ENCODE results near the gene ZNF518A.

Gene ZNF518A, protein sequence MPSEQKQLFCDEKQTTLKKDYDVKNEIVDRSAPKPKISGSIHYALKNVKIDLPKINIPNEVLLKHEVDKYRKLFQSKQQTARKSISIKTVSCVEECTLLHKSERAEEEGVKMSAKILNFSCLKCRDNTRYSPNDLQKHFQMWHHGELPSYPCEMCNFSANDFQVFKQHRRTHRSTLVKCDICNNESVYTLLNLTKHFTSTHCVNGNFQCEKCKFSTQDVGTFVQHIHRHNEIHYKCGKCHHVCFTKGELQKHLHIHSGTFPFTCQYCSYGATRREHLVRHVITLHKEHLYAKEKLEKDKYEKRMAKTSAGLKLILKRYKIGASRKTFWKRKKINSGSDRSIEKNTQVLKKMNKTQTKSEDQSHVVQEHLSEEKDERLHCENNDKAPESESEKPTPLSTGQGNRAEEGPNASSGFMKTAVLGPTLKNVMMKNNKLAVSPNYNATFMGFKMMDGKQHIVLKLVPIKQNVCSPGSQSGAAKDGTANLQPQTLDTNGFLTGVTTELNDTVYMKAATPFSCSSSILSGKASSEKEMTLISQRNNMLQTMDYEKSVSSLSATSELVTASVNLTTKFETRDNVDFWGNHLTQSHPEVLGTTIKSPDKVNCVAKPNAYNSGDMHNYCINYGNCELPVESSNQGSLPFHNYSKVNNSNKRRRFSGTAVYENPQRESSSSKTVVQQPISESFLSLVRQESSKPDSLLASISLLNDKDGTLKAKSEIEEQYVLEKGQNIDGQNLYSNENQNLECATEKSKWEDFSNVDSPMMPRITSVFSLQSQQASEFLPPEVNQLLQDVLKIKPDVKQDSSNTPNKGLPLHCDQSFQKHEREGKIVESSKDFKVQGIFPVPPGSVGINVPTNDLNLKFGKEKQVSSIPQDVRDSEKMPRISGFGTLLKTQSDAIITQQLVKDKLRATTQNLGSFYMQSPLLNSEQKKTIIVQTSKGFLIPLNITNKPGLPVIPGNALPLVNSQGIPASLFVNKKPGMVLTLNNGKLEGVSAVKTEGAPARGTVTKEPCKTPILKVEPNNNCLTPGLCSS (N-terminal part only)

DNA sequence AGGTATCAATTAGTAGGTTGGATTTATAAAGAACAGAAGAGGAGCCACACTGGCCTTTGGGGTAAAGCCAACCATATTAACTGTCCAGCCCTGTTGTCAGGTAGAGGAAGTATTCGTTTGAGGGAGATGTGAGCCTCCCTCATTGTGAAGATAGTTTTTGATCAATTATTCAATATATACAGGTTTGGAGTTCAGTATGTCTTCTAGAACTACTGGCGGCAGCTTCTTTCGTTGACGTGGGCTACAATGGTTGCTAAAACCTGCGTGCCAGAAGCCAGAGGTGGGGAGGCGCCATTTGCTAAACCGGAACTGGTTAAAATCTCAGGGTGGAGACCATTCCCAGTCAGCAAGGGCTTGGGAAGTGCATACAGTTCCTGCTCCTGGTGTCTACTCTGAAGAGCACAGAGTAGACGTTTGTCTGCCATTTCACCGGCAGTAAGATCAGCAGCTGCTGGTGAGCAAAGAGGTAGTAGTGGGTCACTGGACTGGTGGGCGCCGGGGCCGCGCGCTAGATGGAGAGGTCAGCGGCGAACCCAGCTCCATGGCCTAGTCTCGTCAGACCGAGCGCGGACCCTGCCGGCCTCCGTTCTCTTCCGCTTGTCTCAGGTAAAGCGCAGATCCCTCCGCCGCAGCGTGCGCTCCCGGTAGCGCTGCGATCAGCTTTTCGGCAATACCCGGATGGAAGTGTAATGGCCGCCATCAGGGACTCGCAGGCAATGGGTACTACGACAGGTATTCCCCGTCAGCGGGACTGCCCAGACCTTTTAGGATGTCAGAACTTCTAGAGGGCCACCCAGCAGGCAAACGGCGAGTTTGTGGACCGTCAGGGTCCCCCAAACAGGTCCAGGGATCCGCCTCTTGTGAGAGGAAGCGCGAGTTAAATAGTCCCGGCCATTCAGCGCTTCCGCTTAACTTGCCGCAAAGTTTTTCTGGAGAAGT is at the start of gene ZNF518A:
TSS of gene ZNF518A (plus strand) at position 911 of the 939 bp plus-strand sequence. CDS start 26,026 bp downstream, outside the sequence.
- DNase-seq: peak; percentile 76

DNA sequence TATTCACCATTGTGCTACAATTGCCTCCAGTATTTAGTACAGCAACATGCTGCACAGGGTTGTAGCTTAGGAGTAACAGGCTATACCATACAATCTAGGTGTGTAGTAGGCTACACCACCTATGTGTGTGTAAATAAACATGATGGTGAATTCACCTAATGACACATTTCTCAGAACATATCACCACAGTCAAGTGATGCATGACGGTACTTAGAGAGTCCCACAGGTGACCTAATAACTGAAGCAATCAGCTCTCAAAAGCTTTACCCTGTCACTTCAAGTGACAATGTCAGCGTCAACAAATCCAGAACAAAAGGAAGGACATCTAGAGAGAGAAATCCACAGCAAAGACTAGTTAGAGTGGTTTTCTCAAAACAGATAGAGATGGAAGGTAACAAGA is 47.9 kb upstream of the ZNF518A start:
- peak; percentile 49 for DNase-seq

GRCh38 chr10:96082748-96083147 is 47.3 kb upstream of the ZNF518A start:
- peak; percentile 49 for DNase-seq

DNA sequence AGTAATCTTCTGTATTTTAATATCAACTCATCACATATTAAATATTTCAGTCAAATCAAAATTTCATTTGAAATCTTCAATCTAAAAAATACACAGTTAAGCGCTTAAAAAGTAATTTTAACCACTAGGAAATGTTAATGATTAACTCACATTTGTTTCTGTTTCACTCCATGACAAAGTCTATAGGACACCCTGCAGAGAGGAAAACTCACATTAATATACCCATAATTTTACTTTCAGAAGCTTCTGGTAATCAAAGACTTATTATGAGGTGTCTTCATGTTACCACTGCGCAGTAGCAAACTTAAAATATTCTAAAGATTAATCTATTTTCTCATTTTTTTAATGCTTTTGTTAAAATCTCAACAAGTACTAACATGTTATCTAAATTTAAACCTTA is 41.0 kb upstream of the ZNF518A start:
- no peak for DNase-seq

DNA sequence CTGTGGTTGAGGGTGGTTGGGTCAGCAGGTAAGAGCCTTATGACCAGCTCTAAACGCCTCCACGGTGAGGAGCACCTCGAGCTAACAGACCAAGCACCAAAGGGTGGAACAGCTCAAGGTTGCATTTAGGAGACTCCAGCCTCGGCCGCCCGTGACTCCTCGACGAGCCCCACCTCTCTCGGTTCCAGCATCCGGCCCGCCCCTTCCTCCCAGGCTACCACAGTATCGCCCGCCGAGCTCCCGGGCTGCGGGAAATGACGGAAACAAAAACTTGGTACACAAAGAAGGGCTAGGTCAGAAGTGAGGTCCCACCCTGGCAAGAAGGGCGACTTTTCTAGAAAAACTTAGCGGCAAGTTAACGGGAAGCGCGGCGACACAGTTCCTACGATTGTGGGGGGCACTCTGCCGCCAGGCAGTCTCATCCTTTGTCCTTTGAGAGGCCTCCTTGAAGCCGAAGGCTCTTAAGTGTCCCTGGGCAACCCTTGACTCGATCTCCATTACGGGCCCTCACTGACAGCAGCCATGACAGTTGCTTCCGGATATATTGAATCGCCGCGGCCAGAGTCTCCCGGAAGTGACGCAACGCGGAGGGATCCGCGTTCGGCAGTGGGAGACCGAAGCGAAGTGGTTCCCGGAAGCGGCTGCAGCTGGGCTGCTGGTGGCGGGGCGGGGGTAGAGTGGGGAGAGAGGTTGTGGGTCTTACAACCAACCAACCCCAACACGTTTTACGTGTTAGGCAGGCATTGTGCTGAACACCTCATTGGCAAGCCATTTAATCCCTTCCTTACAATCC is 40.2 kb upstream of the ZNF518A start:
- peak; percentile 51 for DNase-seq

GRCh38 chr10:96090463-96090800 is 39.7 kb upstream of the ZNF518A start:
- no peak for DNase-seq

DNA sequence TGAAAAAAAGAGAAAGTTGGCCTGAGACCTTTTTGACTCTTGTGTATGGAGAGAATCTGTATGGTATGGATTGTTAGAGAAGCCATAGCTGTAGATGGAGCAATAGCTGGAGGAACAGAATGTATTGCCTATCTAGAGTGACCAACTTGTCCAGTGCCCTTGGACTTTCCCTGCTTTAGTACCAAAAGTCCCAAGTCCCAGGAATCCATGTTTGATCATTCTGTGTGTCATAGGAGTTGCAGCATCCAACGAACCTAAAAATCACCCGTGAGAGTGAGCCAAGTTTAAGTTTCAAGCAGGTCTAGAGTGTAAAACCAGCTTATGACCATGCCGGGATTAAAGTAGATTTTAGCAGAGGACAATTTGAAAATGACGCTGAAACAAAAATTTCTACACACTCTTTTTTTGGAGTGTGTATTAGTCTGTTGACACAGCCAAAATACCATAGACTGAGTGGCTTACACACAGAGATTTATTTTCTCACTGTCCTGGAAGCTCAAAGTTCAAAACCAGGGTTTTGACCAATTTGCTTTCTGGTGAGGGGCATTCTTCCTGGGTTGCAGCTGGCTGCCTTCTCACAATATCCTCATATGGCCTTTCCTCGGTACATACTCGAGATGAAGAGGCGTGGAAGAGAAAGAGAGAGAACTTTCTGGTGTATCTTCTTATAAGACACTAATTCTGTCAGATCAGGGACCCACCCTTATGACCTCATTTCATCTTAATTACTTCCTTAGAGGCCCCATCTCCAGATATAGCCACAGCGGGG is 36.9 kb upstream of the ZNF518A start:
- no peak for DNase-seq

DNA sequence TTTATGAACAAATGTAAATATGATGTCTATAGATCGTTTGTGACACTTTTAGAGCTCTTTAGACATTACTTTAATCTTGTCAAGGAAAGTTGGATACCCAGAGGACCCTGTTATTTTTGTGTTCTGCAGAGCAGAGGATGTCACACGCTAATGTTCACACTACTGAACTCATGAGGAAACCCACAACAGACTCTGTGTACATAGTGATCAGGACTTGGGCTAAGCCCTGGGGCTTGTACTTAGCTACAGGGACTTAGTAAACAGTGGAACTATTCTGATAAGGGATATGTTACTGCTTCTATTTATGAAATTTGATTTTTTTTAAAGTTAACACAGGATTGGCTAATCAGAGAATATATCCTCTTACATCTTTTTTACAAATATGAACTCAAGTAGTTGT is 36.1 kb upstream of the ZNF518A start:
- no peak for DNase-seq

- DNase-seq: no peak
Observed at GRCh38 chr10:96096958-96097357, 33.1 kb upstream of the ZNF518A start.

DNA sequence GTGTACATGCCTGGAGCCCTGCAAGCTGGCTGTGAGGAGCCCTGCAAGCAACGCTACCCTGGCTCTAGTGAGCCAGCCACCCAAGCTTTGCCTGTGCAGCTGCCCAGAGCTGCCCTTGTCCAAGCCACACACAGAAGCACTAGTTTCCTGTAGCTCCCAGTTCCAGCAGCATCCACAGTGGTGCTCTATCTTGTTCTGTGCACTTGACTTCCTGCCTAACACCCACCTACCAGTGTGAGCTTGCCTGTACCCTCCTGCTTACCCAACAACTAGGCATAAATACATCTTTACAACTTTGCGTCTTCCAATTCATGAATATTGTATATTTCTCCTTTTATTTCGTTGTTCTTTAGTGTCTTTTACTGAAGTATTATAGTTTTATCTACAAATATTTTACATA is 32.2 kb upstream of the ZNF518A start:
- no peak for DNase-seq

DNA sequence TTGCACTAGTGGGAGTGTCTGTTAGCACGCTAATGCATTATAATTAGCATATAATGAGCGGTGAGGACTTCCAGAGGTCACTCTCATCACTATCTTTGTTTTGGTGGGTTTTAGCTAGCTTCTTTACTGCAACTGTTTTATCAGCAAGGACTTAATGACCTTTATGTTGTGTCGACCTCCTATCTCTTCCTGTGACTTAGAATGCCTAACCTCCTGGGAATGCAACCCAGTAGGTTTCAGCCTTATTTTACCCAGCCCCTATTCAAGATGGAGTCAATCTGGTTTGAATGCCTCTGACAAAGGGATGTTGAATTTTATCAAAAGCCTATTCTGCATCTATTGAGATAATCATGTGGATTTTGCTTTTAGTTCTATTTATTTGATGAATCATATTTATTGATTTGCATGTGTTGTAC is 22.5 kb upstream of the ZNF518A start:
- no peak for DNase-seq

DNA sequence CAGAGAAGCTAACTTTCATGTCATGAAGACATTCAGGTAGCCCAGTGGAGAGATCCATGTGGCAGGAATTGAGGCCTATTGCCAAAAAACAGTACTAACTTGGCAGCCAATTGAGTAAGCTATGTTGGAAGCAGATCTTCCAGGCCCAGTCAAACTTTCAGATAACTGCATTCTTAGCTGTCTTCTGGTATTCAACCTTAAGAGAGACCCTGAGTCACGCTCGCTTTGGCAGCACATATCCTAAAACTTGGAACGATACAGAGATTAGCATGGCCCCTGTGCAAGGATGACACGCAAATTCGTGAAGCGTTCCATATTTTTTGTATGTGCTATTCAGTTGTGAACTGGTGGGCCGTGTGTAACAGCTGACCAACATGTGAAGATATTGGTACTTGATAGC is 17.6 kb upstream of the ZNF518A start:
- DNase-seq: no peak

DNA sequence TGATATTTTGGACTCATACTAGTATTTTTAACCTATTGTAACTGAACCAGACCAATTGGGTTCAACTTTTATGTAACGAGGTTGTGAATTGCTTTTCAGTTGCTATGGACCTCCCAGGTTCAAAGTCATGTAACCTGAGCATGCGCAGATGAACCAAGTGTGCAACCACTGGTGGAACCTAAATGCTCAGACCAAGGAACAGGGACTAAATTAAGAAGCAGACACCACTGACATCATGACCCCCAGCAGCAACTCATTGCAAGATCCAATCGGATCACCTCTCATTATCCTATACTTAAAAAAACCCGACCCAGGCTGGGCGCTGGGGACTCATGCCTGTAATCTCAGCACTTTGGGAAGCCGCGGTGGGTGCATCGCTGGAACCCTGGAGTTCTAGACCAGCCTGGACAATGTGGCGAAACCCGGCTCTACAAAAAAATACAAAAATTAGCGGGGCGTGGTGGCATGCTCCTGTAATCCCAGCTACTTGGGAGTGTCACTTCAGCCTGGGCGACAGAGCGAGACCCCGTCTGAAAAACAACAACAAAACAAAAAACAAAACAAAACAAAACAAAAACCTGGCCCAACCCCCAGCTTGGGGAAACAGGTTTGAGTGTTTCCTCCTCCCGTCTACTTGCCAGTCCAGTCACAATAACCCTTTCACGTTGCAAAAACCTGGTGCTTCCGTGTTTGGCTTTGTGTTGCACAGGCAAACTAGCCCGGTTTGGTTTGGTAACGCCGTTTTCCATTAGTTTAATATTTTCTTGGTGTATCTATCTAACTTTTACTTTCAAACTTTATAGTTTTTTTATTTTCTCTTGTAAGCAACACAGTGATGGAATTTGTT is 11.3 kb upstream of the ZNF518A start:
- peak; percentile 60 for DNase-seq

DNA sequence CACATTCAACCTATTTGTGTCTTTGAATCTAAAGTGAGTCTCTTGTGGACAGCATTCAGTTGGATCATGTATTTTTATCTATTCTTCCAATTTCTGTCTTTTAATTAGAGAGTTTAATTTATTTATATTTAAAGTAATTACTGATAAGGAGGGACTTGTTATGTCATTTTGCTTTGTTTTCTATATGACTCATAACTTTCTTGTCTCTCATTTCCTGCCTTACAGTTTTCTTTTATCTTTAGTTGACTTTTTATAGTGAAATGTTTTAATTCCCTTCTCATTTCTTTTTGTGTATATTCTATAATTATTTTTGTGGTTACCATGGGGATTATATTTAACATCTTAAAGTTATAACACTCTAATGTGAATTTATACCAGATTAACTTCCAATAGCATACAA is 7.3 kb upstream of the ZNF518A start:
- DNase-seq: no peak

- peak; percentile 59 for DNase-seq
Observed at GRCh38 chr10:96124230-96125141, 5.6 kb upstream of the ZNF518A start.

DNA sequence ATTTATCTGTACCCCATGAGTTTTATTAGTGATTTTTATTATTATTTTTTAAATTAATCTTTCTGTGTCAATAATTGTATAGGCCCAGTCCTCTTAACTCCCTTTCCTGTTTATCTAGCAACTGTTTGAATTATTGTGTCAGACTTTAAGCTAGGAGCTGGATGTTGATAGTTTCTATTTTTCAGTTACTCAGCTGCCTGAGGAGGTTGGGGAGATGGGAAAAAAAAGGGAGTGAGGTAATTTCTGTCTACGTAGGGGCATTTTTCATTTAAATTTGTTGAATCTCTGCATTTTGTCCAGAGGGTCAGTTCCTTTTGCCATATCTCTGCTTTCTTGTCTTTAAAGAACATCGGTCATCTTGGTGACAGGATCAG is 5.0 kb upstream of the ZNF518A start:
- no peak for DNase-seq

DNA sequence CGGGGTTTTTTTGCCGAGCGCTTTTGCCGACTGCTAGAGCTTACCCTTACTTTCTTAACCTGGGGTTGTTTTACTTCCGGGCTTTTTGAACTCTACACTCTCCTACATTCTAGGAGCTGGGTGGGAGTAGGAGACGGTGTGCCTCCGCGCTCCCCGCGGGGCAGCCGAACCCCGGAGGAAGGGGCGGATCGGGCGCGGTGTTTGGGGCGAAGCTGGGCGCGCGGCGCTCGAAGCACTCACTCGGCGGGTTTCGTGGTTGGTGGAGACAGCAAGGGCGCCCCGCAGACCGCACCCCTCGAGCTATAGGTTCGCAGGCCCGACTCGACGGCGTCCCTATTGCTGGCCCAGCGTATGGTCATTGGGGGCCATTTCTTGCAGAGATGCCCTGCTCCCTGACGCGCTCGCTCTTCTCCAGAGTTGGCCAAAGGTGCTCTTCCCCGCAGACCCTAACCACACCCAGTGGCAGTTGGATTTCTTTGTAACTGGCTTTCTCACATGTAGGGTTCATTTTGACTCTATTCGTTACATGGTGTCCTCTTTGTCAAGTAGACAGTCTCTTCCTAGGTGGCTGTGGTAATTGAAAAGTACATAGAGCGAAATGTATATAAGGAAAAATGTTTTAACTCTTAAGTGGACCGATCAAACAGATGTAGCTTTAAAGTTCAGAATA is 364 bp downstream of the ZNF518A start:
- no peak for DNase-seq

- no peak for DNase-seq
Observed at GRCh38 chr10:96131621-96132020, 1.5 kb downstream of the ZNF518A start.
